CMK (cell line): ENCODE measurements around the gene EDN2.

ENCODE experiments used
- DNase-seq: peaks from one replicate; pipeline ENCODE4 v3.0.0-alpha.2; 2010; ENCODE audit warnings: low read depth

The EDN2 gene

GRCh38 chr1:41498804-41499203 lies 14.3 kb upstream of the EDN2 start:
- no peak for DNase-seq

- DNase-seq = no peak
These were observed 13.9 kb upstream of the EDN2 start for GRCh38 chr1:41498391-41498790.

- DNase-seq = no peak
These were observed 13.1 kb upstream of the EDN2 start for GRCh38 chr1:41497461-41498030.

GRCh38 chr1:41497056-41497440 lies 12.6 kb upstream of the EDN2 start:
- DNase-seq = no peak

GRCh38 chr1:41496080-41497055 lies 11.9 kb upstream of the EDN2 start:
- DNase-seq = no peak

- no peak for DNase-seq
These were observed 10.9 kb upstream of the EDN2 start for GRCh38 chr1:41495210-41495948.

- DNase-seq = no peak
These were observed 10.1 kb upstream of the EDN2 start for GRCh38 chr1:41494351-41495209.

GRCh38 chr1:41493626-41494350 lies 9.3 kb upstream of the EDN2 start:
- DNase-seq = no peak

- DNase-seq = no peak
These were observed 8.6 kb upstream of the EDN2 start for GRCh38 chr1:41493117-41493536.

GRCh38 chr1:41492341-41492848 lies 7.9 kb upstream of the EDN2 start:
- peak; percentile 36 for DNase-seq

GRCh38 chr1:41490911-41491310 lies 6.4 kb upstream of the EDN2 start:
- no peak for DNase-seq

GRCh38 chr1:41489561-41489960 lies 5.1 kb upstream of the EDN2 start:
- DNase-seq = no peak

- DNase-seq = no peak
These were observed 3.8 kb upstream of the EDN2 start for GRCh38 chr1:41488040-41488951.

GRCh38 chr1:41487126-41488039 lies 2.9 kb upstream of the EDN2 start:
- no peak for DNase-seq

- DNase-seq = no peak
These were observed 2.1 kb upstream of the EDN2 start for GRCh38 chr1:41486371-41487125.

- DNase-seq = no peak
These were observed 1.5 kb upstream of the EDN2 start for GRCh38 chr1:41486053-41486370.

GRCh38 chr1:41485605-41486004 lies 1.1 kb upstream of the EDN2 start:
- no peak for DNase-seq

GRCh38 chr1:41483960-41484401 lies 502 bp downstream of the EDN2 start:
- no peak for DNase-seq
